ENCODE results near the gene ARL4A.
"Not testable (repeated sequence)": the region's sequence is repeated elsewhere in the genome, so short reads cannot be mapped to it uniquely, and the experiment has no call there.

Gene ARL4A

DNA sequence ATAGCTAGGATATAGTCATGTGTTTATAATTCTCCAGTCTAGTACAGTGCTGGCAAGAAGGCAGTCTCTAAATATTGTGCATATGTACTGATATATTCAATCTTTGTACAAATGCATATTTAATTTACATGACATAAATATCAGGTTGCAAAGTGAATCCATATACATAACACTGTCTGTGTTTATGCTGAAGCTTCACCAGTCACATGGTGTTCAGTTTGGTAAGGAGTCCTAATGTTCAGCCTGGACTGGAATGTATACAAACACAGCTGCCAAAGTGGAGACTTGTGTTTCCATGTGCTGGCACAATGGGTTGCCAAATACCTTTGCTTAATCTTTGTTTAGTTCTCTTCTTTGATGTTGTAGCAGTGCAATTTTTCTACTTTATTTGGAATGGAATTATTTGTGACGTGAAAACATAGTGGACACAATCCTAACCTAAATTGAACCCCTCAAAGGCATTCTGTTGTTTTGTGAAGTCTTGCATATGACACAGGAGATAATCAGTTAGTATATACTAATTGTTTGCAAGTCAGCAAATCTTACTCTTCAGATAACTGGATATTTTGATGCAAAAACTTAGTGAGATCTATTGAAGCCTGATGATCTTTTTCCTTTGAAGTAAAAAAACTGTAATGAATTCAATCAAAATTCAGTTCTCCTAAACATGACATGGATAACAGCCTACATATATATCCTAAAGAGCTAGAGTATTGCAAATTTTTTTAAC is 17.3 kb upstream of the ARL4A start:
- no peak for DNase-seq (ENCODE audit: low read depth in 2 of 2)

DNA sequence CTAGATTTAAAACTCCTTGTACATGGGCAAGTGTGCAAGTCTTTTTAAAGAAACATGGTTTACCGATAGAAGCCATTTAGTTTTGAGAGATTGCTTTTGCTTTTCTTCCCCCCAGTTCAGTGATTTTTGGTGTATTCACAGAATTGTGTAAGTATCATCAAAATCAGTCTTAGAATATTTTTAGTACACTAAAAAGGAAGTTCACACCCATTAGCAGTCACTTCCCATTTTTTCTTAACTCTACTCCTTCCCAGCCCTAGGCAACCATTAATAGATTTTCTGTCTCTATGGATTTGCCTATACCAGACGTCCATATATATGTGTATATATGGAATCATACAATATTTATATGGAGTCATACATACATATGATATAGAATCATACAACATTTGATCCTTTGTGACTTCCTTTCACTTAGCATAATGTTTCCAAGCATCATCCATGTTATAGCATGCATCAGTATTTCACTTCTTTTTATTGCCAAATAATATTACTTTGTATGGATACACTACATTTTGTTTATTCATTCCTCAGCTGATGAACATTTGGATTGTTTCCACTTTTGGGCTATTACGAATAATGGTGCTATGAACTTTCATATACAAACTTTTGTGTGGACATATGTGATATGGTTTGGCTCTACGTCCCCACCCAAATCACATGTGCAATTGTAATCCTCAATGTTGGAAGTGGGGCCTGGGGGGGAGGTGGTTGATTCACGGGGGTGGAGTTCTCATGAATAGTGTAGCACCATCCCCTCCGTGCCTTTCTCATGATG is 16.5 kb upstream of the ARL4A start:
- DNase-seq (ENCODE audit: low read depth in 2 of 2): no peak

DNA sequence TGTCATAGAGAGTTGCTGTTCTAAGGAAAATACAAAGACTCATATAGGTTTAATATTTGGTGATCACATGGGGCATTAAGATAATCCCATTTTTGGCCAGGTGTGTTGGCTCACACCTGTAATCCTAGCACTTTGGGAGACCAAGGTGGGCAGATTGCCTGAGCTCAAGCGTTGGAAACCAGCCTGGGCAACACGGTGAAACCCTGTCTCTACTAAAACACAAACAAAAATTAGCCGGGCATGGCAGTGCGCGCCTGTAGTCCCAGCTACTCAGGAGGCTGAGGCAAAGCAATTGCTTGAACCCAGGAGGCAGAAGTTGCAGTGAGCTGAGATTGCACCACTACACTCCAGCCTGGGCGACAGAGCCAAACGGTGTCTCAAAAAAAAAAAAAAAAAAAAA is 14.0 kb upstream of the ARL4A start:
- not testable (repeated sequence) for DNase-seq (ENCODE audit: low read depth in 2 of 2)

DNA sequence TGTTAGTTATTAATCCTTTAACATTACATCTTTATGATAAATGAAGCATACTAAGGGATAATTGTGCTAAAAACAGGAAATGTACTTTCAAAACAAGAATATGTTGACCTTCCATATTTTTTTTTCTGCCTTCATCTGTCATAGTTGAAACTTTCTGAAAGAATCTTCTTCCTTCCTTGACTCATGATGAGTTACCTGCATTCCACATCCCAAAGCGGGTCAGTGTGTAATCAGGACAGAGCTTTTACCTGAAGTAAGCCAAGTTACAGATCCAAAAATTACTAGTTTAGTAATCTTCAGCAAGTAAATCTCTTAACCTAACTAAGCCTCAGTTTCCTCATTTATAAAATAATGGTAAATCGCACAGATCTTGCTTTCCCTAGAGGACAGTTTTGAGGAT is 13.4 kb upstream of the ARL4A start:
- DNase-seq (ENCODE audit: low read depth in 2 of 2): no peak

DNA sequence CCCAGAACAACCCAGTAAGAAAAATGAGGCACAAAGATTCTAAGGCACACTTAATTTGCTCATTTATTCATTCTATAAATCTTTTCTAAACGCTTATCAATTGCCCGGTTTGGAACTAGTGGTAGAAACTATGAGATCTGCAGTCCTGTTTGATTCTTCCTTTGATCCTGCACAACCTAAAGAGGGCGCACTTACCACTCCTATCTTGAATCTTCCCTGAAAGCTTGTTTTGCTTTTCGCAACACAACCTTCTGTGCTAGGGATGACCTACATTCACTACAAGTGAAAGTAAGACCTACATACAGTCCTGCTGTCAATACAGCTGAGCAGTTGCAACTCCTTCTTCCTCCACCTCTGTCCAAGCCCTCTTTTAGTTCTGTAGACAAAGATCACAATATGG is 12.6 kb upstream of the ARL4A start:
- no peak for DNase-seq (ENCODE audit: low read depth in 2 of 2)

DNA sequence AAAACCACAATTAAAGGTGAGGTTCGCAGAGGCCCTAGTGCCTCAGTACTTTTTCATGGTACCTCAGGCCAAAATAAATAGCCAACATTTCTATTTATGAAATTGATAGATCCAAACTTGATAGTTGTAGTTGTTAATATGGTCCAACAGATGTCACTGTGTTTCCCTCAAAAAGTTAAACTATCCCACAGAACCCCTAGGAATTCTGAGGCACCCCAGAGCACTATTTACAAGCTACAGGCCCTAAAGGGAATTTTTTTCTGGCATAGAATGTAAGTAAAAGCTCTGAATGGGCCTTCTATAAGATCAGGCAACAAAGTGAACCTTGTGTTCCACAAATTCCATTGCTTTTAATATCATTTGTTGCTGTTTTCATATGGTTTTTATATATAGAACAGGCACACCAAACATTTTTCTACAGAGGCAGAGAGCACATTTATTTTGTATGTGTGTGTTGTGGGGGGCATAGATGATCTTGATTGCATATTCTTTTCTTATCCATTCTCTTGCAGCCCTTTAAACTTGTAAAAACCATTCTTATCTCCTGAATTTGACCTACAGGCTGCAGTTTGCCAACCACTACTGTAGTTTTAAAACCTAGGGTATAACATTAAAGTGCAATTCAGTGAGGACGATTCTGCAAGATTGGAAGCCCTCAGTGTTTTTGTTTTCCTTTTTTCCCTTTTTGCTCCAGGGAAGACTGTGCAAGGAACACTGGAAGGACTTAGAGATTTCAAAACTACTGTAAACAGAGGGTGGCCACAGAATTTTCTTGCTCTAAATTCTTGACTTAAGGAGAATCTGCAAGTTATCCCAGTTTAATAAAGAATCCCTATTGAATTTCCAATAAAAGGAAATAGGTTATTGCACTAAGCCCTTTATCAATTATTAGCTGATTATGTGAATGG is 3.5 kb upstream of the ARL4A start:
- no peak for DNase-seq (ENCODE audit: low read depth in 2 of 2)

DNA sequence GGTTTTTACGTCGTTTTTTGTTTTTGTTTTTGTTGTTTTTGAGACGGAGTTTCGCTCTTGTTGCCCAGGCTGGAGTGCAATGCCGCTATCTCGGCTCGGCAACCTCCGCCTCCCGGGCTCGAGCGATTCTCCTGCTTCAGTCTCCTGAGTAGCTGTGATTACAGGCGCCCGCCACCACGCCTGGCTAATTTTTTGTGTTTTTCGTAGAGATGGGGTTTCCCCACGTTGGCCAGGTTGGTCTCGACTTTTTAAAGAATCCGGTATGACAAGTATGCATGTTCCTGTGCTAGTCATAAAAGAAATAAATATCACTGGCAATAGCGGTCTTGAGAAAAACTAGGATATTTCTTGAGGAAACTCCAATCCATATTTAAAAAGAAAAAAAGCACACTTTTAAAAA is 2.7 kb upstream of the ARL4A start:
- DNase-seq (ENCODE audit: low read depth in 2 of 2): no peak

DNA sequence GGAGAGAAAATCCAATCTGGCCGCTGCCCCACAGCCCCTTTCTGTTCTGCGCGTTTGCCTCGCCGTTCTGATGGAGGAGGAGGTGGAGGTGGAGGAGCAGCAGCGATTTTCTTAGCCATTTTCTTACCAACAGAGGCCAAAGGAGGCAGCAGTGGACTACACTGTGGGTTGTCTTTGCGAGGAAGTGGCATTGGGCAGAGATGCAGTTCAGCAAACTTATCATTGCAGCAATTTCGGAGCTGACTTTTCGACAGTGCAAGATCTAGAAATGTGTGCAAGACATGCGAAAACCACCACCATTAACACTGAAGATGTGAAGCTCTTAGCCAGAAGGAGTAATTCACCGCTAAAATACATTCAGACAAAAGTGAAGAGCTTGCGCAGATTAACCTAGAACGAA is 1.9 kb upstream of the ARL4A start:
- DNase-seq (ENCODE audit: low read depth in 2 of 2): no peak

DNA sequence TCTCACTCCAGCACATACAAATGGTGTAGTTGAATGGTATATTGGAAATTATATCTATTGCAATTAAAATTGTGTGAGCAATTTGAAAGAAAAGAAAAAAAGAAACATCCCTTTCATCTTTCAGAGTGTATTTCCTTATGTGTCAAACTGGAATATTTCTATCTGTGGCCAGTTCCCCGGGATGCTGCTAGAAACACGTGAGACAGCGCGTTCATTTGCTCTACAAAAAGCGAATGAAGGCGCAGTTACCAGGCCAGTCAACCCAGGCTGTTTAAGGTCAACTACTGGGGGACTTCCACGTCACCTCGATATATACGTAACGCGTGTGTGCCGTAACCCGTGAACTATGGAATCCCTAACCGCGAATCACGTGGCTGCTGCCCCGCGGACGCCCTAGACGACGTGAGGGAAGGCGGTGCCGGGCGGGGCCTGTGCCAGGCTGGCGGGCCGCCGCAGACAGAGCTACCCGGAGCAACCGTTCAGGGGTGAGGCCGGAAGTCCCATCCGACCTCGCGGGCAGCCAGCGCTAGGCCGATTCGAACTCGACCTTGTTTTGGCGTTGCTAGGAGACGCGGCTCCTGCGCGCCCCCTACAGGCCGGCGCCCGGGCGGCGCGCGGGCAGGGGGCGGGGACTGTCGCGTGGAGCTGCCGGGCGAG is 1.1 kb upstream of the ARL4A start:
- peak; percentile 85 to 88 for DNase-seq (ENCODE audit: low read depth in 2 of 2)

DNA sequence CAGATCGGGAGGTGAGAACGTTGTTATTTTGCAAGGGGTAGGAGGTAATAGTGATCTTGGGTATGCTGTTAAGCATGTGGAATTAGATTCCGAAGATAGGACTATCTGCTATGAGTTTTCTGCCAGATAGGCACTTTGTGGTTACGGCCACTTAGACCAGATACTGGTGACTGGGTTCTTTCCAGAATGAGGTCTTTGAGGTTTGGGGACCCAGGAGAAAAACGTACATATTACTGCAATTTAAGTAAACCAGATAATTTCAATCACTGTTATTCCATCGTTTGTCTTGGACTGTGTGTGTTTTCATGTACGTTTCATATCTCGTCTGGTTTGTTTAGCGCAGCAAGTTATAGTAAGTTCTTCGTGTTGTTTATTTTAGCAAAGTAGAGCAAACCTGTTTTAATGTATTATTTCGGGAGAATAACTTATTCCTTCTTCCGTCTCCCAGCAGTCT is 312 bp downstream of the ARL4A start:
- DNase-seq (ENCODE audit: low read depth in 2 of 2): no peak

DNA sequence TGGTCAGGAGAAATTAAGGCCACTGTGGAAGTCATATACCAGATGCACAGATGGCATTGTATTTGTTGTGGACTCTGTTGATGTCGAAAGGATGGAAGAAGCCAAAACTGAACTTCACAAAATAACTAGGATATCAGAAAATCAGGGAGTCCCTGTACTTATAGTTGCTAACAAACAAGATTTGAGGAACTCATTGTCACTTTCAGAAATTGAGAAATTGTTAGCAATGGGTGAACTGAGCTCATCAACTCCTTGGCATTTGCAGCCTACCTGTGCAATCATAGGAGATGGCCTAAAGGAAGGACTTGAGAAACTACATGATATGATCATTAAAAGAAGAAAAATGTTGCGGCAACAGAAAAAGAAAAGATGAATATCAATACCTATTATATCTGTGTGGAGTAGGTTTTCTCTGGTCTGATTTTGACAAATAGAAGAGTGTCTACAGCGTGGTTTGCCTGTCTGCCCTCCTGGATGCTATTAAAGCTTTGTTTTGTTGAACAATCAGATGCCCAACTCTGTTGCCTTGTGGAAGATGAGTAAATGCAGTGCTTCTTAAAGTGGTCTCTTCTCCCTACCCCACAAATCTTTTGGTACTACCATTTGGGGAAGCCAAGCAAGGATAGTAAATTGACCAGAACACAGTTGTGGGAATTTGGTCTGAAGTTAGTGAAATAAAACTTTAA is 1.2 kb downstream of the ARL4A start:
- DNase-seq (ENCODE audit: low read depth in 2 of 2): not testable (repeated sequence)

DNA sequence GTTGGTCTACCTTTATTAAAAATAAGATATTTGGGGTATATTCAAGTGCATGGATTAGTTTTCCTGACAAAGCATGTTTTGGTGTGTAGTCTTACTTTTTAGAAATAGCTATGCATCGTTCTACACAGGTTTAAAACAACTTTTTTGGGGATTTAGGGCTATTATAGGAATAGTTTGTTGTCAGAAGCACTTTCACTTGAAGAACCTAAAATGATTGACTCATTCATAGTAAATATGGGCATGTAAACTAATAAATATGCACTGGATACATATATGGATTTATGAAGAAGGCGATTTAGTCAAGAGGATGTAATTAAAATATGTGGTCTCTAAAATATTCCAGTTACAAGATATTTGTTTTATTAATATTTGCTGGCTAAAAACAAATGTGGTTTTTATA is 2.0 kb downstream of the ARL4A start:
- no peak for DNase-seq (ENCODE audit: low read depth in 2 of 2)

DNA sequence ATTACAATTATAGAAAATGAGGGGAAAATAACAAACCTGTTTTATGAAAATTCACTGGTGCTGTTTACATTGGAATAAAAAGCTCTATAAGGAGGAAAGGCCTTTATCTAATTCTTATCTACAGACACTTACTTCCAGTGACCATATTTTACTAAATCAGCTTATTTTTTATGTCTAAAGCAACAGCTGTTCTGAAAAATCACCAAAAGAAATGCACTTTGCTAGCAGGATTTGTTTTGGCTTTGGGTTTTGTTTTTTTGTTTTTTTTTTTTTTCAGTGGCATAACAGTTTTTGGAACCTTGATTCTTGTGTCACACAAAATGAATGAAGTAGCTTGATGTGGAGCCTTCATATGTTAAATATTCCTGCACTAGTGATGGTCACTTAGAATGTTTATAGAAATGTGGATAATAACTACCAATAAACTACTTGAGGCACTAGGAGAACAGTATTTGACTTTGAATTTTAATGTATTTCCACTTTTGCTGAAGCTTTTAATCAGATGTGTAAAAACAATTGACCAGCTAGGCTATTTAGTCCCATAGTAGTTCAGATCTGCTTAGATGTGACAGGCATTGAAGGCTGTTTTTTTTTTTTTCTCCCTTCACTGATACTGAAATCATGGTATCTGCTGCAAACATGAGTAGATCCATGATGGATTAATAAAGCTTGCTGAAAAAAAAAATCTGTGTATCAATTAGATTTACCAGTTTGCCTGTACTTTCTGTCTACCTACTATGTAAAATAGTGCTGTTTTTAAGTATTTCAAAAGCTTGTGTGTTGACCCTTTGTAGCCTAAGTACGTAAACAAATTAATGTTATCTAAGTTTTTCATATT is 2.8 kb downstream of the ARL4A start:
- no peak for DNase-seq (ENCODE audit: low read depth in 2 of 2)

DNA sequence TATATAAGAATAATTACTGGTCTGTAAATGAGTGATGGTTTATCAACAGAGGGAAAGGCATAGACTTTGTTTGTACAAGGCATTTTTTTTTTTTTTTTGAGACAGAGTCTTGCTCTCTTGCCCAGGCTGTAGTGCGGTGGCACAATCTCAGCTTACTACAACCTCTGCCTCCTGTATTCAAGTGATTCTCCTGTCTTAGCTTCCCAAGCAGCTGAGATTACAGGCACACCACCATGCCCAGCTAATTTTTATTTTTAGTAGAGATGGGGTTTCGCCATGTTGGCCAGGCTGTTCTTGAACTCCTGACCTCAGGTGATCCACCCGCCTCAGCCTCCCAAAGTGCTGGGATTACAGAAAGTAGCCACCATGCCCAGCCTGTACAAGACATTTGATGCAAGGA is 4.0 kb downstream of the ARL4A start:
- not testable (repeated sequence) for DNase-seq (ENCODE audit: low read depth in 2 of 2)

DNA sequence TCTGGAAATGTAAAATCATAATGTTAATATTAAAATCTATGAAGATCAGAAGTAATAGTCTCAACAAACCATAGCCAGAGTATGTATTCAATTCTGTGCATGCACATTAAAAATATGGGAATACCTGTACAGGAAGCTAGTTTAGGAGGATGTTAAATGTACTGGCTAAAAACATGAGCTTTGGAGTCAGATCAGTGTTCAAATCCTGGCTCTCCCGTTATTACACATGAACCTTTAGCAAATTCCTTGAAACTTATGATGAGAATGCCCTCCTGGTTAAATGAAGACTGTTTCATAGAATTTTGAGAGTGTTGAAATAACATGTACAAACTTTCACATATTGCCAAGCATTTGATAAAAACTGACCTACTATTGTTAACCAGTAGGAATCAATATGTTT is 4.6 kb downstream of the ARL4A start:
- DNase-seq (ENCODE audit: low read depth in 2 of 2): no peak

DNA sequence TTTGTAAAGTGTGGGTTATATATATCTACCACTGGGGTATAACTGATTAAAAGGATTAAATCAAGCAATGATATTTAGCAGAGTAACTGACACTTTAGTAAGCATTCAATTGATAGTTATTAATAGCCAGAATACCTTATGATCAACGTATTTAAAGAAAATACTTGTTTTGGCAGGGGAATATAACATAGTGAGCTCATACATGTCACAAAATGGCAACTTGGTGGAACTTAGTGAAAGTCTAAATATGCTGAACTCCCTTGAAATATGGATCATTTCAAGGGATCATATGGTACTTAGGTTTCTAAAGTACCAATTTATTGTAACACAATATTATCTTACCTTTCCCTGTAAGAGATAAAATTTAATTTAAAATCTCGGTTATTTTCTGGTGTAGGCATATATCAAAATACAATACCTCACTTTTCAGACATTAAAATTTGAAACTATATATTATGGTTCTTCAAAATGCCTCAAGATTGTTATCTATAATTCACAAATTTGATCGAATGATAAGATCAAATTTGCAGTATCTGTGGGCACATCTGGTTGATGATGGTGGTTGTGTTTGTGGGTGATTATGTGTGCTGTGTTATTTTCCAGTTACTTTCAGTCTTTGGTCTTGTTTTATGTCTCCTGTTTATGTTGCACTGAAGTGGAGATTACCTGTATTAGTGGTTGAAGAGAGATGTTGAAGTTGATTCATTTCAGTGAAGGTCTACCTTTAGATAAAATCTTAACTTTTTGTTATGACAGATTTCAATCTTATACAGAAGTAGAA is 5.2 kb downstream of the ARL4A start:
- DNase-seq (ENCODE audit: low read depth in 2 of 2): no peak

DNA sequence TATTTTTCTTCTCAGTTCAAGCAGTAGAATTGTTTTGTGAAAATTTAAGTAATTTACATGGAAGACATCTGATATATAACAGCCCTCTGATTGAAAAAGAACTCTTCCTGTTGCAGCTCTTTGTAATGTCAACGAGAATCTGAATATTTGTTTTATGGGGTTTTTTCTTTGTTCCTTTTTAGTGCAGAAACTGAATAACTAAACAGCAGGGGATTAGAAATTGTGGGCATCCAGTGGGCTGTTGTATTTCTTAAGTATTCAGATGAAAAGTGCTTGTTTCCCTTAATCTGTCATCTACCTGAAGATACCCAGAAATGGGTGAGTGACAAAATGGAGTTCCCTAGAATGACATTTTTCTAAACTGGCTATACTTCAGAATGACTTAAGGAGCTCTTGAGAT is 7.4 kb downstream of the ARL4A start:
- DNase-seq (ENCODE audit: low read depth in 2 of 2): no peak

DNA sequence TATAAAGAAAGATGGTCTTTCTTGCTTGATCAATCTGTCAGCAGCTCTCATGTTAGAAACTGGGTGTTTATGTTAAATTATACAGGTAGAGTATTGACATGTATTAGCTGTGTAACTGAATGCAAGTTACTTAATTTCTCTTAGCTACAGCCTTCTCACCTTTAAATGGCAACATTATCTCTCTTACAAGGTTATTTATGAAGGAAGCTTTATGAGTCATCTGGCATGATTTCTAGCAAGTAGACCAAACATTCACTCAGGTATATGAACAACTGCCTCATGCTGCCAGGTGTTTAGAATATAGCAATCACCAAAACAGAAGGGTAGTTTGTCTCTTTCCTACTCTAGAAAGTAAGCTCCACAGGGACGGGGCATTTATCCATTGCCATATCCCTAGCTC is 8.5 kb downstream of the ARL4A start:
- no peak for DNase-seq (ENCODE audit: low read depth in 2 of 2)

DNA sequence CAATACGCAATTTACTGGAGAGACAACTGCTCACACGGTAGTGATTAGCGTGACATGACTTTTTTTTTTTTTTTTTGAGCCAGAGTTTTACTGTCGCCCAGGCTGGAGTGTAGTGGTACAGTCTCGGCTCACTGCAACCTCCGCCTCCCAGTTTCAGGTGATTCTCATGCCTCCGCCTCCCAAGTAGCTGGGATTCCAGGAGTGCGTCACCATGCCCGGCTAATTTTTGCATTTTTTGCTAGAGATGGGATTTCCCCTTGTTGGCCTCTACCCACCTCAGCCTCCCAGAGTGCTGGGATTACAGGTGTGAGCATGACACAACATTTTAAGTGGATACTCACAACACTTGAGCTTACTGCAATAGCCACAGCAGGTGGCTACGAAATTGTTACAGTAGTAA is 11.9 kb downstream of the ARL4A start:
- DNase-seq (ENCODE audit: low read depth in 2 of 2): no peak

DNA sequence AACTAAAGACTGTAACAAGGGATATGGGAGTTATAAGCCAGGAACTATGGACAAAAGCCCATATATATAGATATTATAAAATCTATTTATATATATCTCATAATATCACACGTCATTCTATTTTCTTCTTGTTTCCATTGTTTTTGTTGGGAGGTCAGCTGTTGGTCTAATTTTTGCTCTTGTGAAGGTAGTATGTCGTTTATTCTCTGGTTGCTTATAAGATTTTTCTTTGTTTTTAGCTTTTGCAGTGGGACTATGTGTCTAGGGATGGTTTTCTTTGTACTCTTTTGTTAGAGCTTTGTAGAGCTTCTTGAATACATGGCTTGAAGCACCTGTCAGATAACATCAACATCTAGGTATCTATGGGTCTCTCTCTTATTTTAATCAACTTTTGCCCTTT is 14.0 kb downstream of the ARL4A start:
- no peak for DNase-seq (ENCODE audit: low read depth in 2 of 2)
